Left renal pelvis (tissue), 4 donors: ENCODE measurements around the gene VAV3. TPM values are rescaled to one million over a fixed set of nuclear protein-coding genes. Genes with fewer than 3 reads are reported as not detected.
A peak's percentile ranks its signal among the peaks of the same experiment; 100 is the strongest.

Experiments used
- DNase-seq, 4 donors: peaks; one replicate each; pipeline ENCODE4 v3.0.0-alpha.2; 2013; ENCODE audit warnings: low read depth in 4 of 4, low spot score in 3 of 4
- polyA plus RNA-seq, 4 donors: library from polyadenylated mRNA; unstranded; fragments of 120-200 nt; gene quantifications; one replicate each; pipeline ENCODE4 v1.2.1, GENCODE V29; 2013; ENCODE audit not compliant: insufficient read length in 4 of 4

VAV3 gene
- polyA plus RNA-seq, 4 donors = 4.7 to 142 (median 123) TPM

- no peak for DNase-seq
Measured at GRCh38 chr1:107803579-107803978, 161.4 kb downstream of the VAV3 start.

- no peak for DNase-seq
Measured at GRCh38 chr1:107802654-107803053, 162.3 kb downstream of the VAV3 start.

GRCh38 chr1:107795994-107796393, 169.0 kb downstream of the VAV3 start:
- DNase-seq = no peak

- no peak for DNase-seq
Measured at GRCh38 chr1:107795441-107795840, 169.5 kb downstream of the VAV3 start.

- no peak for DNase-seq
Measured at GRCh38 chr1:107794571-107794970, 170.4 kb downstream of the VAV3 start.

- no peak for DNase-seq
Measured at GRCh38 chr1:107793896-107794453, 171.0 kb downstream of the VAV3 start.

- no peak for DNase-seq
Measured at GRCh38 chr1:107791348-107791747, 173.6 kb downstream of the VAV3 start.

- DNase-seq = no peak
Measured at GRCh38 chr1:107789817-107790524, 175.0 kb downstream of the VAV3 start.

GRCh38 chr1:107788206-107789202, 176.5 kb downstream of the VAV3 start:
- no peak for DNase-seq

GRCh38 chr1:107787299-107787698, 177.7 kb downstream of the VAV3 start:
- no peak for DNase-seq

- no peak for DNase-seq
Measured at GRCh38 chr1:107786203-107786845, 178.7 kb downstream of the VAV3 start.

- no peak for DNase-seq
Measured at GRCh38 chr1:107785496-107786202, 179.3 kb downstream of the VAV3 start.

- peak; percentile 21 to 52 (median 33) for DNase-seq
Measured at GRCh38 chr1:107782217-107782845, 182.6 kb downstream of the VAV3 start.

GRCh38 chr1:107781245-107781644, 183.7 kb downstream of the VAV3 start:
- no peak for DNase-seq

- DNase-seq = no peak
Measured at GRCh38 chr1:107777664-107778047, 187.3 kb downstream of the VAV3 start.

- DNase-seq = no peak
Measured at GRCh38 chr1:107776900-107777663, 187.9 kb downstream of the VAV3 start.

GRCh38 chr1:107771377-107771776, 193.6 kb downstream of the VAV3 start:
- DNase-seq = no peak

GRCh38 chr1:107767156-107767582, 197.8 kb downstream of the VAV3 start:
- DNase-seq = no peak

- DNase-seq = no peak
Measured at GRCh38 chr1:107766533-107766932, 198.4 kb downstream of the VAV3 start.
